PC-9 (cell line): ENCODE data around the gene VAMP8. TPM values are rescaled to one million over a fixed set of nuclear protein-coding genes. Genes with fewer than 3 reads are reported as not detected.

Experiments used
- BruUV-seq: library from RNA; stranded (reverse); fragments of 400-500 nt; replicated peaks from 2 replicates; lab custom pipeline; 2021; lab: Mats Ljungman, UMichigan
- CTCF ChIA-PET: fragments of 300-600 bp; sonication (Branson Sonifier 250); formaldehyde crosslinking; loops from one replicate; lab custom pipeline; 2022; ENCODE audit warnings: antibody characterized with exemption; lab: Charles Lee
- POLR2A ChIA-PET: fragments of 300-600 bp; sonication (Branson Sonifier 250); formaldehyde crosslinking; loops from one replicate; lab custom pipeline; 2022; ENCODE audit warnings: antibody characterized with exemption; ENCODE audit not compliant: unreplicated experiment; lab: Charles Lee
- DNase-seq, 2 experiments: peaks; one replicate each; pipeline versions ENCODE4 v3.0.0 to v3.0.0-alpha.2; 2015 to 2022; ENCODE audit warnings: mixed read lengths in 1 of 2
- H2AFZ ChIP-seq: fragments of 200-600 bp; sonication (generic); 2 replicates; pipeline ENCODE4 v1.8.1; 2017; ENCODE audit warnings: antibody characterized with exemption
- H3F3A ChIP-seq: fragments of 200-600 bp; sonication (generic); 2 replicates; pipeline ENCODE4 v1.8.1; 2017; ENCODE audit warnings: antibody characterized with exemption, mild to moderate bottlenecking, low read depth; ENCODE audit not compliant: insufficient read depth
- H3K27ac ChIP-seq: fragments of 200-600 bp; sonication (generic); 2 replicates; pipeline ENCODE4 v1.6.1; 2016; ENCODE audit warnings: mixed run types
- H3K27me3 ChIP-seq: fragments of 200-600 bp; sonication (generic); 2 replicates; pipeline ENCODE4 v1.6.1; 2016; ENCODE audit warnings: low read depth, mixed run types; ENCODE audit not compliant: insufficient read depth
- H3K36me3 ChIP-seq: fragments of 200-600 bp; sonication (generic); 2 replicates; pipeline ENCODE4 v1.6.1; 2016; ENCODE audit warnings: low read depth, mixed run types
- H3K4me1 ChIP-seq: fragments of 200-600 bp; sonication (generic); replicated peaks from 2 replicates; pipeline ENCODE4 v1.6.1; 2016; ENCODE audit warnings: mixed run types; ENCODE audit not compliant: insufficient read depth
- H3K4me2 ChIP-seq: fragments of 200-600 bp; sonication (generic); 2 replicates; pipeline ENCODE4 v1.6.1; 2017; ENCODE audit warnings: mixed run types
- H3K4me3 ChIP-seq: fragments of 200-600 bp; sonication (generic); 2 replicates; pipeline ENCODE4 v1.6.1; 2016; ENCODE audit warnings: mixed run types
- H3K79me2 ChIP-seq: fragments of 200-600 bp; sonication (generic); 2 replicates; pipeline ENCODE4 v1.6.1; 2017; ENCODE audit warnings: low read depth, mixed run types
- H3K9me2 ChIP-seq: fragments of 200-600 bp; sonication (generic); 2 replicates; pipeline ENCODE4 v1.8.1; 2017; ENCODE audit warnings: mild to moderate bottlenecking; ENCODE audit not compliant: insufficient read depth
- H3K9me3 ChIP-seq: fragments of 200-600 bp; sonication (generic); 2 replicates; pipeline ENCODE4 v1.8.1; 2016; ENCODE audit warnings: low read depth; ENCODE audit not compliant: insufficient read depth
- H4K20me1 ChIP-seq: fragments of 200-600 bp; sonication (generic); 2 replicates; pipeline ENCODE4 v1.8.1; 2017; ENCODE audit not compliant: insufficient read depth
- CTCF ChIP-seq: fragments of 200-600 bp; sonication (generic); conservative IDR thresholded peaks from 2 replicates; pipeline ENCODE4 v1.6.1; 2017; ENCODE audit warnings: mixed run types, antibody characterized with exemption, mild to moderate bottlenecking, moderate library complexity
- EZH2 ChIP-seq: fragments of 200-600 bp; sonication (generic); IDR thresholded peaks from 2 replicates; pipeline ENCODE4 v1.8.0; 2017; ENCODE audit warnings: antibody characterized with exemption, low read depth
- intact Hi-C: fragments of 100-400 bp; cut with micrococcal nuclease; formaldehyde crosslinking; loops from one replicate; pipeline ENCODE4 v1.10.0; 2022; ENCODE audit not compliant: unreplicated experiment
- total RNA-seq: library from RNA; stranded (reverse); gene quantifications from 2 replicates; pipeline ENCODE4 v1.2.3, GENCODE V29; 2021

Gene VAMP8
- total RNA-seq, 1 experiment from 2014 or later = 124 TPM

GRCh38 chr2:85621338-85621737 lies 44.0 kb downstream of the VAMP8 start:
- ChIA-PET CTCF (interaction anchor here (0.6 kb wide), 1 partner anchor 48 kb away, joined by 7 read pairs; no protein-coding TSS in a partner anchor), POLR2A (no interaction called here)
- Histone ChIP-seq H3F3A (peaks cover 20% of the 10 kb centered on the region; the same call in 1 of the 2 replicates), H3K27ac (no peak overlapping the region), H3K27me3 (no peaks in the 10 kb centered on the region), H3K79me2 (peaks cover 43% of the 10 kb centered on the region), H3K4me3 (no peak overlapping the region), H3K36me3 (peaks cover 46% of the 10 kb centered on the region), H3K9me3 (no peaks in the 10 kb centered on the region), H3K4me2 (no peak overlapping the region), H3K4me1 (peaks cover 29% of the 10 kb centered on the region), H3K9me2 (no peaks in the 10 kb centered on the region), H2AFZ (no peak overlapping the region), H4K20me1 (peaks cover 30% of the 10 kb centered on the region)
- intact Hi-C loops = no loop called here
- TF ChIP-seq EZH2 = no peak
- no peak for TF ChIP-seq CTCF
- BruUV-seq = no TSS peak
- DNase-seq = no peak

- intact Hi-C loops = no loop called here
- no peaks in the 10 kb centered on the region for H3K27me3 ChIP-seq
- H3K27ac ChIP-seq = no peak overlapping the region
- H3K4me2 ChIP-seq = no peak overlapping the region
- peaks cover 17% of the 10 kb centered on the region for H3K79me2 ChIP-seq
- CTCF ChIA-PET = no interaction called here
- no peaks in the 10 kb centered on the region for H3K9me3 ChIP-seq
- peaks cover 8% of the 10 kb centered on the region; the same call in 1 of the 2 replicates for H3F3A ChIP-seq
- H3K4me1 ChIP-seq = peaks cover 7% of the 10 kb centered on the region; the same call in 1 of the 2 replicates
- peaks cover 16% of the 10 kb centered on the region for H4K20me1 ChIP-seq
- H3K36me3 ChIP-seq = peaks cover 42% of the 10 kb centered on the region
- POLR2A ChIA-PET = no interaction called here
- no peak for TF ChIP-seq CTCF
- no peak for TF ChIP-seq EZH2
- no TSS peak for BruUV-seq
- no peak overlapping the region for H3K4me3 ChIP-seq
- no peak for DNase-seq
- H3K9me2 ChIP-seq = no peaks in the 10 kb centered on the region
- no peak overlapping the region for H2AFZ ChIP-seq
Observed at GRCh38 chr2:85623991-85624390, 46.6 kb downstream of the VAMP8 start.

DNA sequence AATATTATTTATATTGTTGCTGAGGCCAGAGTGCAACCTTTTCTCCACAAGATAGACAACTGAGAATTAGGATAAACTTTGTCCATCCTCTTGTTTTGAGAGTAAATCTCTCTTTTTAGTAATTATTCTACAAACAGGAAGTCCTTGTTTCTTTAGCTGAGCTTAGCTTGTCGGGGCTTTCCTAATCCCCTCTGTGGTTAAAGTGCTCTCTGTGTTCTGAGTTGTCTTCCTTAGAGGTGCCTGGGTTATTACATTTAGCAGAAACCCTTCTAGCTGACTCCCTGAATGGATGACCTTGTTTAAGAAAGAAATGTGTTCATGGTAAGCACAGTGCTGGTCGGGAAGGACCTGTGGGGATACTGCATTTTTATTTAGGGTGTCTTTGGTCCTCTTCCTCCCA lies 51.3 kb downstream of the VAMP8 start:
- Histone ChIP-seq H3K9me3 (no peaks in the 10 kb centered on the region), H3K27me3 (no peaks in the 10 kb centered on the region), H3K36me3 (peaks cover 40% of the 10 kb centered on the region), H3F3A (no peaks in the 10 kb centered on the region), H3K9me2 (no peaks in the 10 kb centered on the region), H3K4me3 (no peak overlapping the region), H3K4me1 (no peaks in the 10 kb centered on the region), H3K4me2 (no peak overlapping the region), H3K27ac (no peak overlapping the region), H2AFZ (no peak overlapping the region), H4K20me1 (no peaks in the 10 kb centered on the region; the same call in 1 of the 2 replicates), H3K79me2 (no peaks in the 10 kb centered on the region; the same call in 1 of the 2 replicates)
- intact Hi-C loops = no loop called here
- ChIA-PET CTCF (no interaction called here), POLR2A (interaction anchor here (0.7 kb wide), 1 partner anchor 650 kb away, joined by 5 read pairs; no protein-coding TSS in a partner anchor)
- no peak for DNase-seq
- no peak for TF ChIP-seq EZH2
- no peak for TF ChIP-seq CTCF
- no TSS peak for BruUV-seq
